AG04449 (cell line): ENCODE measurements around the gene ZNF598.

Experiments used
- CTCF ChIA-PET: fragments of 350-600 bp; formaldehyde crosslinking; extraction: SDS; loops from one replicate; lab custom pipeline; 2021; ENCODE audit warnings: antibody characterized with exemption; lab: Yijun Ruan, JAX
- POLR2A ChIA-PET: fragments of 400-600, 350-600 bp; formaldehyde crosslinking; extraction: SDS; loops from one replicate; lab custom pipeline; 2020; ENCODE audit warnings: antibody characterized with exemption, inconsistent platforms; lab: Yijun Ruan, JAX
- DNase-seq: peaks from one replicate; pipeline ENCODE4 v3.0.0-alpha.2; 2010; ENCODE audit warnings: low read depth, low spot score
- H3K4me3 ChIP-seq: 2 replicates; pipeline ENCODE4 v1.5.1; 2011; ENCODE audit warnings: low read depth, mild to moderate bottlenecking, control low read depth, low read length
- TF ChIP-seq, protein P1 (sequence below): IDR thresholded peaks from one replicate; pipeline ENCODE4 v1.5.1; 2011; ENCODE audit warnings: mild to moderate bottlenecking, moderate library complexity, low read length, control low read depth, inconsistent platforms; ENCODE audit not compliant: insufficient read depth; ENCODE audit errors: missing control alignments

Gene ZNF598

DNA sequence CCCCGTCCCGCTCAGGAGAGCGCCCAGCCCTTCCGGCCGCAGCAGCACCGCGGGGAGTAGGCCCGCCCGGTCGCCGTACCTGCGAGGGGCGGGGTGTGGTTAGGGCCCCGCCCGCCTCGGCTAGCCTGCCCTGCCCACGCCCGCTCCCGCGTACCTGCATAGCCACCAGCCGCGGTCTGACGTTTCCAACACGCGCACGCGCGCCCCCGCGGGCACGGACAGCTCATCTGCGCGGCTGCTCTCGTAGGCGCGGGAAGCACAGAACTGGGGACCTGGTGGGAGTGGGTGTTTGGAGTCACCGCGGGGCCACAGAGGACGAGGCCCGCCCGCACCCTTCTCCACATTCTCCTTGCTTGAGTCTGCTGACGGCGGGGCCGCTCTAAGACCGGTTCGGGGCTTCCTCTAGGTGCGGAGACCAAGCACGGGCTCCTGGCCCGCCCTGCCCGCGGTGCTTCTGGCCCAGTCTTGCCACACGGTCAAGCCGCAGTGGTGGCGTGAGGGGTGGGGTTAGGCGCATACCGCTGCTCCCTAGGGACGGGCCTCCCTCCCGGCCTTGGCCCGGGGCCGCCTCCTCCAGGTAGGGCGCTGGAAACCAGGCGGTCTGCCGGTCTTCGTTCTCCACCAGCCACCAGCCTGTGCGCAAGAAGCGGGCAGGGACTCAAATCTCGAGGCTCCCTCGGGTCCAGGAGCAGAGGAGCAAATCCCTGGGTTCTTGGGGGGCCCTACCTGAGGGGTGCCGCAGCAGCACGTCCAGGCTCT is 30.2 kb downstream of the ZNF598 start:
- no peak overlapping the region for H3K4me3 ChIP-seq
- DNase-seq = no peak
- CTCF ChIA-PET = interaction anchor here (1.5 kb wide), 1 partner anchor 7 kb away, joined by 3 read pairs; no protein-coding TSS in a partner anchor
- TF ChIP-seq, protein P1, sequence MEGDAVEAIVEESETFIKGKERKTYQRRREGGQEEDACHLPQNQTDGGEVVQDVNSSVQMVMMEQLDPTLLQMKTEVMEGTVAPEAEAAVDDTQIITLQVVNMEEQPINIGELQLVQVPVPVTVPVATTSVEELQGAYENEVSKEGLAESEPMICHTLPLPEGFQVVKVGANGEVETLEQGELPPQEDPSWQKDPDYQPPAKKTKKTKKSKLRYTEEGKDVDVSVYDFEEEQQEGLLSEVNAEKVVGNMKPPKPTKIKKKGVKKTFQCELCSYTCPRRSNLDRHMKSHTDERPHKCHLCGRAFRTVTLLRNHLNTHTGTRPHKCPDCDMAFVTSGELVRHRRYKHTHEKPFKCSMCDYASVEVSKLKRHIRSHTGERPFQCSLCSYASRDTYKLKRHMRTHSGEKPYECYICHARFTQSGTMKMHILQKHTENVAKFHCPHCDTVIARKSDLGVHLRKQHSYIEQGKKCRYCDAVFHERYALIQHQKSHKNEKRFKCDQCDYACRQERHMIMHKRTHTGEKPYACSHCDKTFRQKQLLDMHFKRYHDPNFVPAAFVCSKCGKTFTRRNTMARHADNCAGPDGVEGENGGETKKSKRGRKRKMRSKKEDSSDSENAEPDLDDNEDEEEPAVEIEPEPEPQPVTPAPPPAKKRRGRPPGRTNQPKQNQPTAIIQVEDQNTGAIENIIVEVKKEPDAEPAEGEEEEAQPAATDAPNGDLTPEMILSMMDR = no peak
- POLR2A ChIA-PET = interaction anchor here (3.5 kb wide), 1 partner anchor 15 kb away, joined by 23 read pairs; the partner anchor contains the start of gene RPS2

GRCh38 chr16:1978476-1979120 is 31.0 kb downstream of the ZNF598 start:
- no peak for DNase-seq
- no peak overlapping the region for H3K4me3 ChIP-seq
- POLR2A ChIA-PET = interaction anchor here (2.1 kb wide), 1 partner anchor 13 kb away, joined by 11 read pairs; the partner anchor contains the start of gene RPS2
- TF ChIP-seq, protein P1 = no peak
- CTCF ChIA-PET = interaction anchor here (1.1 to 1.5 kb wide), 2 partner anchors 8 to 25 kb away, joined by 3 to 5 read pairs; no protein-coding TSS in a partner anchor

DNA sequence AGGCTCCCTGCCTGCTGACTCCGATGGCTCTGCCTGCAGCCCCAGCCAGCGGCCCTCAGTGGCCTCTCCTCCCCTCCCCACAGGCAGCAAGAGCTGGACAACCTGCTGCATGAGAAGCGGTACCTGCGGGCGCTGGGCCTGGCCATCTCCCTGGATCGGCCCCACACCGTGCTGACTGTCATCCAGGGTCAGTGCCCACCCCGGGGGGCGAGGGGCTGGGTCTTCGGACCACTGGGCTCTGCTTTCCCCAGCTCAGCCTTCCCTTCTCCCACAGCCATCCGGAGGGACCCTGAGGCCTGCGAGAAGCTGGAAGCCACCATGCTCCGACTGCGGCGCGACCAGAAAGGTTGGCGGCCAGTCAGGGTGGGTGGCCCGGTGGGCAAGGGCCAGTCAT is 31.7 kb downstream of the ZNF598 start:
- CTCF ChIA-PET = interaction anchor here (1.1 to 1.5 kb wide), 2 partner anchors 8 to 26 kb away, joined by 3 to 5 read pairs; no protein-coding TSS in a partner anchor

GRCh38 chr16:1976951-1977874 is 32.4 kb downstream of the ZNF598 start:
- no peak for DNase-seq
- TF ChIP-seq, protein P1 = no peak
- H3K4me3 ChIP-seq = no peak overlapping the region
- ChIA-PET POLR2A (interaction anchor here (0.8 to 2.1 kb wide), 2 partner anchors 12 to 17 kb away, joined by 3 to 11 read pairs; partner anchors contain the start of gene RPS2), CTCF (interaction anchor here (0.6 to 1.5 kb wide), 2 partner anchors 9 to 44 kb away, joined by 3 read pairs; no protein-coding TSS in a partner anchor)

More for the DNA sequence above, 31.7 kb downstream of the ZNF598 start:
- POLR2A ChIA-PET = interaction anchor here (2.1 kb wide), 1 partner anchor 13 kb away, joined by 11 read pairs; the partner anchor contains the start of gene RPS2
- no peak for DNase-seq
- TF ChIP-seq, protein P1 = no peak
- no peak overlapping the region for H3K4me3 ChIP-seq

GRCh38 chr16:1976216-1976520 is 33.5 kb downstream of the ZNF598 start:
- CTCF ChIA-PET = no interaction called here
- POLR2A ChIA-PET = no interaction called here
- TF ChIP-seq, protein P1 = no peak
- H3K4me3 ChIP-seq = no peak overlapping the region
- DNase-seq = no peak
